ENCODE results near the gene PDGFA. TPM values are rescaled to one million over a fixed set of nuclear protein-coding genes. Genes with fewer than 3 reads are reported as not detected.

The PDGFA gene
- polyA plus RNA-seq, 1 donor (not counting 4 experiments of a cell fraction or from before 2014, with no cell fraction given) = 14.8 TPM

DNA sequence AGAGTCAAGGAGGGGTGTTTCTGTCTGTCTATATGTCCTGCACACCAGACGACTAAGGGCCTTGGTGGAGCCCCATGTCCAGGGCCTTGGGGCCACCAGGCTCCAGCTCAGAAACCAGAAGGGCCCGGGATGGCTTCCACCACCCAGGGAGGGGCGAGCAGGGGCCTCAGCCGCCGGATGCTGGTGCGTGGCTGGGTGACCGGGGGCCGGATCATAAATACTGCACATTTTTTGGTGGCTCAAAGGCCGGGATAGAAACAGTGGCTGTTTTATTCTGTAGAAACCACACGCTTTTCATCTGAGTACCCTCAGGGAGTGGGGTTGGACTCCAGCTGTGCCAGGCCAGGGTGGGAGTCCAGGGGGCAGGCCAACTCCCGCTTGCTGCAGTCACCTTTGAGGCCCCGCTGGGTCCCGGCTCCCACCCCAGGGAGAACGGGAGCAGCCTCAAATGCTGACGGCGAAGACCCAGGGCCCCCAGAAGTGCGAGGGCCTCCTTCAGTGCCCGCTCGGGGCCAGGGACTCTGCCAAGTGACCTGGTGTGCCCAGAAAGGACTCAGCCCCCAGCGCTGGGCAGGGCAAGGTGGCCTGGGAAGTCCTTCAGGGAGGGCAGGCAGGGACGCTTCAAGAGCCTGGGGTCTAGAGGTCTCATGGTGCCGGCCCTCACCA, 28.2 kb downstream of the PDGFA start:
- TF ChIP-seq EZH2 (IDR thresholded peaks at IDR 0.05; ENCODE audit: low read length) = no peak
- H3K4me3 ChIP-seq (ENCODE audit: control insufficient read depth in 2 of 3, extremely low read depth in 1 of 3, insufficient read depth in 2 of 3, low read depth in 1 of 3, low read length in 3 of 3) = no peak overlapping the region
- dilution Hi-C loops (cut with MboI; ENCODE audit: extremely low pct_ligation_motif_present, low sequenced_read_pairs) = no loop called here

DNA sequence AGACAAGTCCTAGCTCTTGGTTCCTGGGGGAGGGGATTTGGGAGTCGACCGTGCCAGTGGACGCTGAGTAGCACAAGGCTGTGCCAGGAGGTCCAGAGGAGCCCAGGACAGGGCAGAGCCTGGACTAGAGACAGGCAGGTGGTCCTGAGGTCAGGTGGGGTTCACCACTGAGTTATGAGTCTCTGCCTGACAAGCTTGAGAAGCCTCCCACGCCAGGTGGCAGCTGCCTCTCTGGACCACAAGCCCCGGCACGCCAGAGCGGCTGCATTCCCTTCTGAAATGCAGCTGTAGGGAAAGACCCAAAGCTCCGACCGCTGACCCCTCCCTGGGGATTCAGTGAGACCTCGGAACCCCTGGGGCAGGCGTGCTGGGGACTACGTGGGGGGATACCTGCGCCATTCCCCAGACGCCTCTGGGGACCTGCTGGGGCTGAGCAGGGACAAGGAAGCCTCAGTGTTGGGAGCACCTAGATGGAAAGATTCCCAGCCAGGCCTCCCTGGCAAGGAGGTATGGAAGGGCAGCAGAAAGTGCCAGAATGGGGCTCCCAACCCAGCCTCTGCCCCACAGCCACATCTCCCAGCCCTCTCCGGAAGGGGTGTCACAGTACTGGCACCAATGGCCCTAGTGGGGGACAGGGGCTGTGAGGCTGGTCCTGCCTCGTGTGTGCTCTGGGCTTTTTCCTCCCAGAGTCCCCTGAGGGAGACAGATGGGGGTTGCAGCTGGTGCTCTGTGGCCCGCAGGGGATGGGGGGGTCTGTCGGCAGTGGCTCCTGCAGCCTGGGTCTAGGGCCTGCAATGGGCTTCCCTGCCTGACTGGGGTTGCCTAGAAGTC, 29.0 kb downstream of the PDGFA start:
- dilution Hi-C loops (cut with MboI; ENCODE audit: extremely low pct_ligation_motif_present, low sequenced_read_pairs) = no loop called here
- Histone ChIP-seq H4K20me1 (ENCODE audit: control insufficient read depth, extremely low read depth, insufficient read depth, low read length) (no peaks in the 10 kb centered on the region), H3K4me1 (ENCODE audit: control insufficient read depth, extremely low read depth, insufficient read depth, low read length) (peaks cover 20% of the 10 kb centered on the region), H3K36me3 (ENCODE audit: control insufficient read depth in 2 of 2, extremely low read depth in 1 of 2, insufficient read depth in 2 of 2, low read length in 2 of 2) (peaks cover 0 to 2% of the 10 kb centered on the region in 2 experiments), H3K9ac (ENCODE audit: control insufficient read depth, extremely low read depth, insufficient read depth, low read length) (peak overlapping the region; percentile 47), H3K9me1 (ENCODE audit: control insufficient read depth, extremely low read depth, insufficient read depth, low read length) (peaks cover 2% of the 10 kb centered on the region), H3K27me3 (ENCODE audit: control insufficient read depth, extremely low read depth, insufficient read depth, low read length) (no peaks in the 10 kb centered on the region), H3K27ac (ENCODE audit: control insufficient read depth, insufficient read depth, low read length) (peak overlapping the region; percentile 26), H3K4me3 (ENCODE audit: control insufficient read depth in 2 of 3, extremely low read depth in 1 of 3, insufficient read depth in 2 of 3, low read depth in 1 of 3, low read length in 3 of 3) (peak overlapping the region in 1 of 3 experiments; percentile 33), H3K79me2 (ENCODE audit: control insufficient read depth, insufficient read depth, low read length) (no peaks in the 10 kb centered on the region), H3K9me3 (ENCODE audit: control insufficient read depth, low read depth, low read length) (no peaks in the 10 kb centered on the region), H3K4me2 (ENCODE audit: control insufficient read depth, extremely low read depth, insufficient read depth, low read depth, low read length) (peak overlapping the region; percentile 79), H2AFZ (ENCODE audit: control insufficient read depth, low read length) (peak overlapping the region; percentile 63)
- DNase-seq (ENCODE audit: low read depth, low spot score) = no peak
- FAIRE-seq = peak; percentile 49
- TF ChIP-seq, protein P1, sequence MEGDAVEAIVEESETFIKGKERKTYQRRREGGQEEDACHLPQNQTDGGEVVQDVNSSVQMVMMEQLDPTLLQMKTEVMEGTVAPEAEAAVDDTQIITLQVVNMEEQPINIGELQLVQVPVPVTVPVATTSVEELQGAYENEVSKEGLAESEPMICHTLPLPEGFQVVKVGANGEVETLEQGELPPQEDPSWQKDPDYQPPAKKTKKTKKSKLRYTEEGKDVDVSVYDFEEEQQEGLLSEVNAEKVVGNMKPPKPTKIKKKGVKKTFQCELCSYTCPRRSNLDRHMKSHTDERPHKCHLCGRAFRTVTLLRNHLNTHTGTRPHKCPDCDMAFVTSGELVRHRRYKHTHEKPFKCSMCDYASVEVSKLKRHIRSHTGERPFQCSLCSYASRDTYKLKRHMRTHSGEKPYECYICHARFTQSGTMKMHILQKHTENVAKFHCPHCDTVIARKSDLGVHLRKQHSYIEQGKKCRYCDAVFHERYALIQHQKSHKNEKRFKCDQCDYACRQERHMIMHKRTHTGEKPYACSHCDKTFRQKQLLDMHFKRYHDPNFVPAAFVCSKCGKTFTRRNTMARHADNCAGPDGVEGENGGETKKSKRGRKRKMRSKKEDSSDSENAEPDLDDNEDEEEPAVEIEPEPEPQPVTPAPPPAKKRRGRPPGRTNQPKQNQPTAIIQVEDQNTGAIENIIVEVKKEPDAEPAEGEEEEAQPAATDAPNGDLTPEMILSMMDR (optimal IDR thresholded peaks at IDR 0.05 in 1 of 3, IDR thresholded peaks at IDR 0.05 in 1 of 3, conservative IDR thresholded peaks at IDR 0.05 in 1 of 3; ENCODE audit: extremely low read depth in 1 of 3, insufficient read depth in 2 of 3, low read length in 3 of 3) = no peak
- TF ChIP-seq EZH2 (IDR thresholded peaks at IDR 0.05; ENCODE audit: low read length) = no peak

More for the DNA sequence above, 28.2 kb downstream of the PDGFA start:
- no peak for FAIRE-seq
- H3K79me2 ChIP-seq (ENCODE audit: control insufficient read depth, insufficient read depth, low read length) = no peaks in the 10 kb centered on the region
- no peak for DNase-seq (ENCODE audit: low read depth, low spot score)
- H3K36me3 ChIP-seq (ENCODE audit: control insufficient read depth in 2 of 2, extremely low read depth in 1 of 2, insufficient read depth in 2 of 2, low read length in 2 of 2) = peaks cover 0 to 2% of the 10 kb centered on the region in 2 experiments
- H3K27me3 ChIP-seq (ENCODE audit: control insufficient read depth, extremely low read depth, insufficient read depth, low read length) = no peaks in the 10 kb centered on the region
- no peak overlapping the region for H3K27ac ChIP-seq (ENCODE audit: control insufficient read depth, insufficient read depth, low read length)
- no peak overlapping the region for H3K9ac ChIP-seq (ENCODE audit: control insufficient read depth, extremely low read depth, insufficient read depth, low read length)
- no peaks in the 10 kb centered on the region for H3K9me3 ChIP-seq (ENCODE audit: control insufficient read depth, low read depth, low read length)
- peaks cover 23% of the 10 kb centered on the region for H3K4me1 ChIP-seq (ENCODE audit: control insufficient read depth, extremely low read depth, insufficient read depth, low read length)
- H3K9me1 ChIP-seq (ENCODE audit: control insufficient read depth, extremely low read depth, insufficient read depth, low read length) = no peaks in the 10 kb centered on the region
- H2AFZ ChIP-seq (ENCODE audit: control insufficient read depth, low read length) = no peak overlapping the region
- no peaks in the 10 kb centered on the region for H4K20me1 ChIP-seq (ENCODE audit: control insufficient read depth, extremely low read depth, insufficient read depth, low read length)
- H3K4me2 ChIP-seq (ENCODE audit: control insufficient read depth, extremely low read depth, insufficient read depth, low read depth, low read length) = no peak overlapping the region
